GM21390 (cell line): ENCODE data around the gene COL18A1.

Source experiments
- ATAC-seq: cut with Tn5 transposase; IDR thresholded peaks from one replicate; pipeline ENCODE4 v1.9.1; 2021; ENCODE audit not compliant: unreplicated experiment

Gene COL18A1

GRCh38 chr21:45412491-45412890 is 7.5 kb downstream of the COL18A1 start:
- no peak for ATAC-seq

GRCh38 chr21:45412909-45413611 is 8.1 kb downstream of the COL18A1 start:
- ATAC-seq, result no peak

DNA sequence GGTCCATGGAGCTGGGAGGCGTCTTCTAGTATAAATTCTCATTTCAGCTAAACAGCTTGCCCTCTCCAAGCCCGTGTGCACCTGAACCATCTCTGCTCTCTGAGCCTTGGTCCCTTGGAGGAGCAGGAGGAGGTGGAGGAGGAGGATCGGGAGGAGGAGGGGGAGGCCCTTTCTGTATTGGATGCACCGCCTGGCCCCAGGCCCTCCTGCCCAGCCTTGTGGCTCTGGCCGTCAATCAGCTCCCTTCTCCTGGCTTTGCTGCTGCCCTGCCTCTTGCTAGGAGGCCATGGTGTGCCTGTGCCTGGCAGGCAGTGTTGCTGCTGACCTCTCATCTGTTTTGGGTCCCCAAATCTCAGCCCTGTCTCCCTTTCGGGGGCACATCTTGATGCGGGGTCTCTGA is 9.0 kb downstream of the COL18A1 start:
- no peak for ATAC-seq

DNA sequence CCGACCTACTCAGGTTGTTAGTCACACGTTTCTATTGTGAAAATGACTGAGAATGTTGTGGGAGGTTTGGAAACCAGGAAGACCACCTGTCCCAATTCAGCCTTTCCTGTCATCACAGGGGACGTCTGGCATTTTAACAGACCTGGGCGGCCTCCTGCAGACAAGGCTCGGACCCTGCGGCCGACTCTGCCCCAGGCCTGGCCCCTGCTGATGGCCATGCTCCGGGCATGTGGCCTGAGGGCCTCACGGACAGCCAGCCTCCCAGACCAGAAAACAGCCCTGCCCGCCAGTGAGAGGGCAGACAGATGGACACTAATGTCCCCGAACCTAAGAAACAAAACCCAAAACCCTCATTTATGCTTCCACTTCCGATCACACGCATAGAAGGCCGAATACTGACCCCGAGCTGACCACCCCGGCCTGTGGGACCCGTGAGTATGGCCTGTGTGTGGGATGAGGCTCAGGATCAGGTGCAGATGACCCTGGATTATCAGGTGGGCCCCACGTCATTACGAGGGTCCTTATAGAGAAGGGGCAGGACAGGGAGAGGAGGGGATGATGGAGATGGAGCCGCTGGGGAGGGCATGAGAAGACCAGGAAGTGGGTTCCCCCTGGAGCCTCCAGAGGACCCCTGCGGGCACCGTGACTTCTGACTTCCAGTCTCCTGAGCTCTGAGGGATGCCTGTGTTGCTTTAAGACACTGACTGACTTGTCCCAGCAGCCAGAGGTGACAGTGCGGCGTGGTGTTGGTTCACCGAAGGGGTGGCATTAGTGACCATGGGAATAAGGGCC is 9.6 kb downstream of the COL18A1 start:
- ATAC-seq, result no peak

- ATAC-seq, result no peak
Observed at GRCh38 chr21:45415188-45415942, 10.4 kb downstream of the COL18A1 start.

DNA sequence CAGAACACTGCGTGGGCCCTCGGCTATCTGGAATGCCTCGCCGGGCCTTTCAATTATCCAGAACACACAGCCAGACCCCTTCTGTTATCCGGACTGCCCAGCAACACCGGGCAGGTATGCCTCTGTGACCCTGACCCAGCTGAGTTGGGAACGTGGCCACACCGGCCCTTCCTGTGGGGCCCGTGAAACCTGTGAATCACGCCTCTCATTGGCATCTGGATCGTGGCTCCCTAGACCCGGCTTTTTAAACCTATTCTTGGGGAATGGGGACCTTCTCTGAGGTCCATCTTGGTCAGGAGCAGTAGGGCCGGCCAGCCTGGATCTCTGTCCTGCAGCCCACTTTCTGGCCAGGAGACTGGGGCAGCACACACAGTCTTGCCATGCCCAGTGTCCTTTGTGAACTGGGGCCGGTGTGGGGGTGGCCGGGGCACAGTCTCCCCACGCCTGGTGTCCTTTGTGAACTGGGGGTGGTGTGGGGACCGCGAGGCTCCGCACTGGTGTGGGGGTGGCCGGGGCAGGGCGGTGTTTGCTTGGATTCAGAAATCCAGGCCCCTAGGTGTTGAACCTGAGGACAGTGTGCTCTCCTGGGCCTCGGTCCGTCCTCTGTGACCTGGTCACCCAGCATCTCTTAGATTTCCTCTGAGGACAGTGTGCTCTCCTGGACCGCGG is 11.1 kb downstream of the COL18A1 start:
- ATAC-seq, result no peak

GRCh38 chr21:45416620-45417019 is 11.7 kb downstream of the COL18A1 start:
- no peak for ATAC-seq

- ATAC-seq, result no peak
Observed at GRCh38 chr21:45417256-45417950, 12.4 kb downstream of the COL18A1 start.

DNA sequence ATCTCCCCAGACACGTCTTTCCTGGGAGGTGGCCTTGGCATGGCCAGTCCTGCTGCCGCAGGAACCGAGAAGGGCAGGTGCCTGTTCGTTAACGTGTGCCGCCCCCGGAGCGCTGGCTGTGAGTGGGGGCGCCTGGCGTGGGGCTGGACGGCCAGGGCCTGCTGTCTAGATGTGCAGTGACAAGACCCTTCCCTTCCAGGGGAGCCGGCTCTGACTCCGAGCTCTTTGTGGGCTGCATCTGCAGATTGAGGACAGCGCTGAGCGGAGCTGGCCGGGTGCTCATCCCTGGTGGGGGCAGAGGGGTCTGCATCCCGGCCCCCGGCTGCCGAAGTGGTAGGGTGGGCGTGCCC is 13.0 kb downstream of the COL18A1 start:
- no peak for ATAC-seq

GRCh38 chr21:45418301-45419071 is 13.5 kb downstream of the COL18A1 start:
- no peak for ATAC-seq

DNA sequence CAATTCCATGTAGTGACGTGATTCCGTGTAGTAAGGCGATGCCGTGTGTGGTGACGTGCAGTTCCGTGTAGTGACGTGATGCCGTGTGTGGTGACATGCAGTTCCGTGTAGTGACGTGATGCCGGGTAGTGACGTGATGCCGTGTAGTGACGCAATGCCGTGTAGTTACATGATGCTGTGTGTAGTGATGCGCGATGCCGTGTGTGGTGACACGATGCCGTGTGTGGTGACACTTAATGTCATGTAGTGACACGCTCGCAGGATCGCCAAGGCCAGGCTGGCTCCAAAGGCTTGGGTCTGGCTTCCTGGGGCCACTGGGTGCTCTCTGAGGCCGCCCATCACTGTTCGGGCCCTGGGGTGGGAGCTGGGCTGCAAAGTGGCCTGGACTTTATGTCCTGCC is 14.2 kb downstream of the COL18A1 start:
- no peak for ATAC-seq

GRCh38 chr21:45420061-45421041 is 15.4 kb downstream of the COL18A1 start:
- no peak for ATAC-seq

DNA sequence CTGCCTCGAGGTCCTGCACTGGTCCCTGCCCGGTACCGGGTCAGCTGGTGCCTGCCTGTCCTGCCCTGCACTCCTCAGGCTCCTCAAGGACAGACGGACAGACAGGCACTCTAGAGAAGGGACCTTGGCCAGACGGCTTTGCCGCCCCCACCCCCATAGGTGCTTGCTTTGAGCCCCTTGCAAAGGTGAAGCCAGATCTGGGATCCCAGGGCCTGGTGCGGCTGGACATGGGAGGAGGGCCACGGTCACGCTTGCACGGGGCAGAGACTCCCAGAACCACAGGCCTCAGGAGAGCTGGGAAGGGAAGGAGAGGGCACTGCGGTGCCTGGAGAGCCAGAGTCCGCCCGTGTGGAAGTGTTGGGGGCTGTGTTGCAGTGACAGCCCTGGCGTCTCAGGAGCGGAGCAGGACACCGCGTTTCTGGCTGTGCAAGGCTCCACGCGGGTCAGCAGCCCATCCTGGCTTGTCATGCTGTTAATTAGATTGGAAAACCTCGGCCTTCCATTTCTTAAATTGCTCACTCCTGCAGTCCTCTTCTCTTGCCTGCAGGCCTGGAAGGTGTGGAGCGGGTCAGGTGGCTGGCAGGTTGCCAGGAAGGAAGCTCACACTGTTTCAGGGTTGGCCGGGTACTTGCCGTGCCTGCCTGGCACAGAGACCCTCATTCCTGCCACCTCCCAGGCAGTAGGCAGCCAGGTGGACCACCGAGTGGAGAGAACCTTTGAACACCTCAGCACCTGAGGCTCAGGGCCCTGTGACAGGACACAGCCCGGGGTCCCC is 16.3 kb downstream of the COL18A1 start:
- no peak for ATAC-seq

DNA sequence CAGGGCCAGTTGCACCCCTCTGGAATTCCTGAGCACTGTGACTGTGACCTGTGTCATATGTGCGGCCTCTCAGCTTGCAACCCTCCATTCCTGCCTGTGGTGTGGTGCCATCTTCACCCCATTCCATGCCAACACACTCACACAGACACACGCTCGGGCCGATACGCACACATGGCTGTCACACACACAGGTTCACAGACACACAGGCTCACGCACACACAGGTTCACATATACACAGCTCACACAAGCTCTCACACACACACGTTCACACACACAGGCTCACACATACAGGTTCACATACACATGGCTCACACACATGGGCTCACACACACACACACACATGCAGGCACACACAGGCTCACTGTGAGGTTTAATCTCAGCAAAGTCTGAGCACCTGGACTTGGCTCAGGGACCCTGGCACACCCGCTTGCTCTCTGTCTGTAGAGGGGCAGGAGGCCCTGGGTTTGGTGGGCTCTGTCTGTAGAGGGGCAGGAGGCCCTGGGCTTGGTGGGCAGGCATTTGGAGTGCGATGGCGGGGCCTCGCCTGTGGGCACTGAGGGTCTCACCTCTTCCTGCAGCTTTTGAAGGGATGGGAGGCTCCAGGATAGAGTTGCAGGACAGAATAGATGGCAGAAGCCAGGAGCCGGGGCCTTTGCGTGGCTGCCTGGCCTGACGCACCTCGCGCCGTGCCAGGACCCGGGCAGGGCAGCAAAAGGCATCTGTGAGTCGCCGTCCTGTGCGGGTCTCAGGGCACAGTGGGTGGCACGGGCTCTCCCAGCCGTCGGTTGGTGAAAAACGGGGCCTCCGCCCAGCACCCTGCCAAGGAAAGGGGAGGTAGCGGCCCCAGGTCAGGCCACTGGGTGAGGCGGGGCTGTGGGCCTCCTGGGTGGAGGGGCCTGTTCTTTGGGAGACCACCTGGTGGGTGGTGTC is 17.1 kb downstream of the COL18A1 start:
- ATAC-seq, result no peak

GRCh38 chr21:45423201-45423955 is 18.4 kb downstream of the COL18A1 start:
- no peak for ATAC-seq
